NOMO-1 treated with dmso at 0.1 percent for 144 hours (cell line): ENCODE measurements around the gene ZBTB39.

ENCODE experiments used
- DNase-seq: peaks from one replicate; lab custom pipeline; 2025; ENCODE audit not compliant: unreplicated experiment; lab: John Stamatoyannopoulos, UW

Gene ZBTB39

GRCh38 chr12:56948881-56949280, 57.5 kb downstream of the ZBTB39 start:
- DNase-seq, result no peak
